CD14-positive monocyte (primary cell): ENCODE data around the gene DENND4A. TPM values are rescaled to one million over a fixed set of nuclear protein-coding genes. Genes with fewer than 3 reads are reported as not detected.

Experiments
- DNase-seq, 3 donors: peaks; one replicate each; pipeline ENCODE4 v3.0.0-alpha.2; 2011 to 2022
- H2AFZ ChIP-seq: 2 replicates; pipeline ENCODE4 v1.6.0; 2012; ENCODE audit warnings: mild to moderate bottlenecking, low read depth, low read length, inconsistent platforms; ENCODE audit not compliant: insufficient read depth, poor library complexity, severe bottlenecking
- H3K27ac ChIP-seq, 2 donors: 1 replicate in 1 of 2; 2 replicates in 1 of 2; pipeline ENCODE4 v1.5.1; 2012 to 2013; ENCODE audit warnings: low read length in 2 of 2, control low read depth in 1 of 2, inconsistent platforms in 1 of 2, low read depth in 1 of 2, mild to moderate bottlenecking in 1 of 2
- H3K27me3 ChIP-seq, 2 donors: one replicate each; pipeline versions ENCODE4 v1.6.0 to v1.6.1; 2011 to 2013; ENCODE audit warnings: low read length in 2 of 2; ENCODE audit not compliant: control insufficient read depth in 2 of 2, insufficient read depth in 2 of 2
- H3K36me3 ChIP-seq, 2 donors: replicated peaks in 1 of 2; 1 replicate in 1 of 2; 2 replicates in 1 of 2; pipeline versions ENCODE4 v1.5.1 to v1.6.1; 2012 to 2013; ENCODE audit warnings: low read length in 2 of 2, control low read depth in 1 of 2, inconsistent platforms in 1 of 2, mild to moderate bottlenecking in 1 of 2; ENCODE audit not compliant: insufficient read depth in 2 of 2, control insufficient read depth in 1 of 2
- H3K4me1 ChIP-seq, 2 donors: 1 replicate in 1 of 2; 2 replicates in 1 of 2; pipeline versions ENCODE4 v1.5.1 to v1.6.1; 2012 to 2013; ENCODE audit warnings: low read length in 2 of 2, control low read depth in 1 of 2, inconsistent platforms in 1 of 2, mild to moderate bottlenecking in 1 of 2, moderate library complexity in 1 of 2; ENCODE audit not compliant: insufficient read depth in 2 of 2, control insufficient read depth in 1 of 2
- H3K4me2 ChIP-seq: replicated peaks from 2 replicates; pipeline ENCODE3; 2012; ENCODE audit warnings: low read length, moderate library complexity, mild to moderate bottlenecking; ENCODE audit not compliant: poor library complexity, severe bottlenecking; ENCODE audit errors: extremely low read depth
- H3K4me3 ChIP-seq, 3 experiments: fragments of 200-600 bp in 1 of 3; sonication (generic) in 1 of 3; replicated peaks in 1 of 3; 1 replicate in 2 of 3; 2 replicates in 1 of 3; pipeline ENCODE4 v1.5.1; 2011 to 2013; ENCODE audit warnings: low read length in 3 of 3, mild to moderate bottlenecking in 3 of 3, control low read depth in 2 of 3, low read depth in 2 of 3, inconsistent platforms in 1 of 3, moderate library complexity in 1 of 3
- H3K79me2 ChIP-seq: 2 replicates; pipeline ENCODE4 v1.6.0; 2012; ENCODE audit warnings: mild to moderate bottlenecking, control low read depth, inconsistent platforms, low read length, moderate library complexity; ENCODE audit not compliant: insufficient read depth
- H3K9ac ChIP-seq: 2 replicates; pipeline ENCODE4 v1.6.0; 2017; ENCODE audit warnings: low read length, mild to moderate bottlenecking; ENCODE audit not compliant: insufficient read depth, poor library complexity, severe bottlenecking
- H3K9me3 ChIP-seq, 2 donors: replicated peaks in 1 of 2; 1 replicate in 1 of 2; 2 replicates in 1 of 2; pipeline versions ENCODE4 v1.5.1 to v1.6.1; 2012 to 2013; ENCODE audit warnings: low read length in 2 of 2, control low read depth in 1 of 2; ENCODE audit not compliant: control insufficient read depth in 1 of 2, insufficient read depth in 1 of 2
- H4K20me1 ChIP-seq: 2 replicates; pipeline ENCODE4 v1.6.0; 2012; ENCODE audit warnings: mild to moderate bottlenecking, low read length, control low read depth, moderate library complexity; ENCODE audit not compliant: insufficient read depth
- H3K27ac Mint-ChIP-seq, 7 donors: one replicate each; pipeline ENCODE4 v1.8.0; 2020; ENCODE audit warnings: mild to moderate bottlenecking in 7 of 7, mixed read lengths in 7 of 7, moderate library complexity in 6 of 7, inconsistent platforms in 2 of 7
- H3K27me3 Mint-ChIP-seq, 3 donors: one replicate each; pipeline ENCODE4 v1.8.0; 2021 to 2022; ENCODE audit warnings: low read depth in 3 of 3, mild to moderate bottlenecking in 3 of 3, mixed read lengths in 3 of 3, moderate library complexity in 3 of 3, inconsistent platforms in 1 of 3
- H3K36me3 Mint-ChIP-seq, 2 donors: one replicate each; pipeline ENCODE4 v1.8.0; 2020; ENCODE audit warnings: mixed read lengths in 2 of 2, inconsistent platforms in 1 of 2, mild to moderate bottlenecking in 1 of 2
- H3K4me1 Mint-ChIP-seq: one replicate; pipeline ENCODE4 v1.8.0; 2020; ENCODE audit warnings: mild to moderate bottlenecking, mixed read lengths
- H3K4me3 Mint-ChIP-seq, 2 donors: one replicate each; pipeline ENCODE4 v1.8.0; 2020; ENCODE audit warnings: mild to moderate bottlenecking in 2 of 2, mixed read lengths in 2 of 2, moderate library complexity in 1 of 2
- H3K9me3 Mint-ChIP-seq, 7 donors: one replicate each; pipeline ENCODE4 v1.8.0; 2020 to 2022; ENCODE audit warnings: mixed read lengths in 7 of 7, mild to moderate bottlenecking in 6 of 7, moderate library complexity in 6 of 7, inconsistent platforms in 2 of 7
- WGBS: methylation state at CpG from one replicate; pipeline ENCODE4 v1.1.5; 2013; ENCODE audit warnings: missing lambda C conversion rate; ENCODE audit not compliant: insufficient coverage; 5-methylcytosine and 5-hydroxymethylcytosine counted together
- intact Hi-C, 2 donors: fragments of 100-400 bp; cut with micrococcal nuclease; formaldehyde crosslinking; loops; one replicate each; pipeline versions ENCODE4 v1.15.0 to v1.15.1; 2023
- polyA plus RNA-seq, 3 donors: library from polyadenylated mRNA; depleted of rRNA in 1 of 3; unstranded in 2 of 3; stranded (reverse) in 1 of 3; fragments of 300-500 nt in 2 of 3; fragments of >200 nt in 1 of 3; fragmentation: Illumina TruSeq in 2 of 3; gene quantifications; 1 replicate in 2 of 3; 2 replicates in 1 of 3; pipeline ENCODE4 v1.2.3, GENCODE V29; 2012 to 2021
- TF ChIP-seq, protein P1 (sequence below): fragments of 200-600 bp; IDR thresholded peaks from one replicate; pipeline ENCODE4 v1.8.0; 2022; ENCODE audit warnings: antibody characterized with exemption, mild to moderate bottlenecking

The DENND4A gene
- polyA plus RNA-seq, 3 donors: 4.6 to 11.0 (median 6.9) TPM

DNA sequence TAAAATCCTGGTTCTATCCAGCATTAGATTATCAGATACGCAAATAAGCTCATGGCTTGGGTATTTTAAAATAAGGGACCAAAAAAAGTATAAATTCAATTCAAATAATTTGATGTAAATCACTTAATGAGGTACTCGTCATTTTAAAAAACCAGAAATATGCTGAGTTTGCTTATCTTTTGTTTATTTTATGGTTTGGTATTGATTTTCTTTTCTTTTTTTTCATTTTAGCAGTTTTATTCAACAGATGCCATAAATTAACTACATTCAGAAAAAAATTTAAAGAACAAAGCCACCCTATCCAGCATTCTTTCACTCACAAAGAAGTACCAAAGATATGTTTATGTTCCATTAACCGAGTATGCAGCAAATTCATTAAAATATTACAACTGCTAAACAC is 22.6 kb downstream of the DENND4A start:
- Histone ChIP-seq H3K27ac (no peak overlapping the region), H3K36me3 (peaks cover 0 to 7% of the 10 kb centered on the region in 2 donors), H3K4me2 (no peak overlapping the region), H3K27me3 (no peaks in the 10 kb centered on the region), H4K20me1 (peaks cover 86% of the 10 kb centered on the region), H3K4me1 (peaks cover 12 to 13% of the 10 kb centered on the region in 2 donors), H3K4me3 (no peak overlapping the region), H3K79me2 (peaks cover 100% of the 10 kb centered on the region), H3K9me3 (no peaks in the 10 kb centered on the region), H3K9ac (no peak overlapping the region), H2AFZ (no peak overlapping the region)
- WGBS: no CpG with 5 or more reads among the region's 3 CpGs
- peaks cover 30% of the 10 kb centered on the region for H3K4me1 Mint-ChIP-seq
- no peaks in the 10 kb centered on the region for H3K9me3 Mint-ChIP-seq
- intact Hi-C loops: no loop called here
- peaks cover 15 to 21% of the 10 kb centered on the region in 2 donors for H3K36me3 Mint-ChIP-seq
- no peak for DNase-seq
- H3K27me3 Mint-ChIP-seq: peaks cover 0 to 2% (median 0%) of the 10 kb centered on the region in 3 donors
- TF ChIP-seq, protein P1, sequence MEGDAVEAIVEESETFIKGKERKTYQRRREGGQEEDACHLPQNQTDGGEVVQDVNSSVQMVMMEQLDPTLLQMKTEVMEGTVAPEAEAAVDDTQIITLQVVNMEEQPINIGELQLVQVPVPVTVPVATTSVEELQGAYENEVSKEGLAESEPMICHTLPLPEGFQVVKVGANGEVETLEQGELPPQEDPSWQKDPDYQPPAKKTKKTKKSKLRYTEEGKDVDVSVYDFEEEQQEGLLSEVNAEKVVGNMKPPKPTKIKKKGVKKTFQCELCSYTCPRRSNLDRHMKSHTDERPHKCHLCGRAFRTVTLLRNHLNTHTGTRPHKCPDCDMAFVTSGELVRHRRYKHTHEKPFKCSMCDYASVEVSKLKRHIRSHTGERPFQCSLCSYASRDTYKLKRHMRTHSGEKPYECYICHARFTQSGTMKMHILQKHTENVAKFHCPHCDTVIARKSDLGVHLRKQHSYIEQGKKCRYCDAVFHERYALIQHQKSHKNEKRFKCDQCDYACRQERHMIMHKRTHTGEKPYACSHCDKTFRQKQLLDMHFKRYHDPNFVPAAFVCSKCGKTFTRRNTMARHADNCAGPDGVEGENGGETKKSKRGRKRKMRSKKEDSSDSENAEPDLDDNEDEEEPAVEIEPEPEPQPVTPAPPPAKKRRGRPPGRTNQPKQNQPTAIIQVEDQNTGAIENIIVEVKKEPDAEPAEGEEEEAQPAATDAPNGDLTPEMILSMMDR: no peak
- H3K4me3 Mint-ChIP-seq: no peak overlapping the region
- H3K27ac Mint-ChIP-seq: no peak overlapping the region

DNA sequence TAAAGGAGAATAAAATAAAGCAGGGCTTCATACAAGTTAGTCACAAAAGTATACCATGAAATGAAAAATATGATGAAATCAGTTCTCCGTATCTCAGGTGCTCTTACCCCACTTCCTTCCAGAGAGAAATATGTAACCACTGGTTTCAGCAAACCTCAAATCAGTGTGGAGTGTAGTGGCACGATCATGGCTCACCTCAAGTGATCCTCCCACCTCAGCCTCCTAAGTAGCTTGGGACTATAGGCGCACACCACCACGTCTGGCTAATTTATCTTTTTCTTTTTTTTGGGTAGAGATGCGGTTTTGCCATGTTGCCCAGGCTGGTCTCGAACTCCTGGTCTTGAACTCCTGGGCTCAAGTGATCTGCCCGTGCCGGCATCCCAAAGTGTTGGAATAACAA is 24.2 kb downstream of the DENND4A start:
- peaks cover 100% of the 10 kb centered on the region for H3K79me2 ChIP-seq
- H4K20me1 ChIP-seq: peaks cover 82% of the 10 kb centered on the region
- Mint-ChIP-seq H3K27me3 (peaks cover 0 to 2% (median 0%) of the 10 kb centered on the region in 3 donors), H3K4me1 (peaks cover 24% of the 10 kb centered on the region), H3K36me3 (peaks cover 12 to 28% of the 10 kb centered on the region in 2 donors), H3K27ac (peak overlapping the region in 2 of 7 donors; percentile 25 to 61), H3K9me3 (no peaks in the 10 kb centered on the region), H3K4me3 (no peak overlapping the region)
- H2AFZ ChIP-seq: no peak overlapping the region
- peaks cover 1 to 2% of the 10 kb centered on the region in 2 donors for H3K4me1 ChIP-seq
- H3K27me3 ChIP-seq: no peaks in the 10 kb centered on the region
- H3K9me3 ChIP-seq: no peaks in the 10 kb centered on the region
- H3K36me3 ChIP-seq: peaks cover 0 to 7% of the 10 kb centered on the region in 2 donors
- DNase-seq: no peak
- intact Hi-C loops: no loop called here
- TF ChIP-seq, protein P1: no peak
- no peak overlapping the region for H3K27ac ChIP-seq
- no peak overlapping the region for H3K9ac ChIP-seq
- no peak overlapping the region for H3K4me3 ChIP-seq
- H3K4me2 ChIP-seq: no peak overlapping the region
- 100% methylated on average over 4 of the region's 8 CpGs for WGBS
